Activated CD8-positive, alpha-beta memory T cell treated with anti-CD3 and anti-CD28 coated beads, Interleukin-2, amount 50 U/mL, for 24 hours (primary cell): ENCODE results near the gene RFC5.
"Not testable (repeated sequence)": the region's sequence is repeated elsewhere in the genome, so short reads cannot be mapped to it uniquely, and the experiment has no call there.

Experiments used
- DNase-seq: peaks from one replicate; pipeline ENCODE4 v3.0.0-alpha.2; 2020; ENCODE audit errors: extremely low read depth

Gene RFC5

GRCh38 chr12:118073768-118074167 lies 57.3 kb downstream of the RFC5 start:
- no peak for DNase-seq

- DNase-seq: not testable (repeated sequence)
Observed at GRCh38 chr12:118081521-118081920, 65.0 kb downstream of the RFC5 start.
